Fibroblast of peridontal ligament (primary cell): ENCODE data around the gene BEX2.
"Not testable (repeated sequence)": the region's sequence is repeated elsewhere in the genome, so short reads cannot be mapped to it uniquely, and the experiment has no call there.

Experiments
- DNase-seq: peaks from one replicate; pipeline ENCODE4 v3.0.0-alpha.2; 2010; ENCODE audit errors: extremely low read depth

Gene BEX2

DNA sequence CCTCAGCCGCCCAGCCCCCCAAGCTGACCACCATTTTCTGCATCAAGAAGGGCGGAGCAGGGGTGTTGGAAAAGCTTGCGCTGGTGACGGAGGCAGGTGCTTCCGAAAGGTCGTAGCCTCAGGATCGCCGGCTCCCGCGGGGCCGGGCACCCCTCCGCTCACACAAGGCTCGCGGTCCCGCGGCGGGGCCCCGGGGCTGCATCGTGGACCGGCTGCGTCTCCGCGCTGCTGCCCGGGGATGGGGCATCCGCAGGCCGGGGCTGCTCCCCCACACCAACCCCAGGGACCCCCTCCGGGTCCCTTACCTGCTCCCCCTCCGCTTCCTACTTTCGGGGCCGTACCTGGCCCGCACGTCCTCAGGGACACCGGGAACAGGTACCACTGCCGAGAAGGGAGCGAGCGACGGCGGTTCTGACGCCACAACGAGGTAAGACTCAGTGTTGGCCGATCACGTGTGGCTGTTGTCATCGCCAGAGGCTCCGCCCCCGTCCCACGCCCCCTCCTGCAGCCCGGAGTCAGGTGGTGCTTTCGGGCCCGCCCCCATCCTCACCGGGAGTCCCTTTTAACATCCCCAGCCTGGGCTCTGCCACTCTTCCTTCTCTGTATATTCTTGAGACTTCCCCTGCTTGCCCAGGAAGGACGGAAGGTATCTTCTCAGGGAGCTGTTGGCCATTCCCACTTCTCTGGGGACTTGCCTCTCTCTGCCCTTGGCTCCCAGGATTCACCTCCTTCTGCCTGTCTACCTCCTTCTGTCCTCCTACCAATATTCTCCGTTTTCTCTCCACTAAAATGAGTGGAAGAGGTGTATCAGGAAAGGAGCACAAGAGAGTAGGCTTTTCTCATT is at the start of gene BEX2:
Gene BEX2, minus strand, starts transcription at position 436 of the 844 bp plus-strand sequence. CDS start 1,014 bp downstream, outside the sequence.
- DNase-seq, result peak; percentile 4

DNA sequence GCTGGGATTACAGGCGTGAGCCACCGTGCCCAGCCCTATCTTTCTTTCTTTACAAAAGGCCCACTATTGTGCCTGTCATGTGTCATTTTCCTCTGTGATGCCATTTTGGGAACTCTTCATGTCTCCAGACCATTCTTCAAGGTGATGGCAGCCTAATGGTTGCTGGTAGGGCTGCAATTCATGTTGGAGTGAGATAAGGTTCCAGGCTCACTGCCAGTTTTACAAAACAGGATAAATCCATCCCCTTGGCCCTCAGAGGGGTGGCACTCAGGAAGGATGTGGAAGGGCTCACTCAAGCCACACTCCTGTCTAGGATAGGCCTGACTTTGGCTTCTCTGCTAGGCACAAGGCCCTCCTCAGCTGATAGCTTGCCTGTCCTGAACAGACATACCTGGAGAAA is 49.3 kb upstream of the BEX2 start:
- DNase-seq, result no peak

DNA sequence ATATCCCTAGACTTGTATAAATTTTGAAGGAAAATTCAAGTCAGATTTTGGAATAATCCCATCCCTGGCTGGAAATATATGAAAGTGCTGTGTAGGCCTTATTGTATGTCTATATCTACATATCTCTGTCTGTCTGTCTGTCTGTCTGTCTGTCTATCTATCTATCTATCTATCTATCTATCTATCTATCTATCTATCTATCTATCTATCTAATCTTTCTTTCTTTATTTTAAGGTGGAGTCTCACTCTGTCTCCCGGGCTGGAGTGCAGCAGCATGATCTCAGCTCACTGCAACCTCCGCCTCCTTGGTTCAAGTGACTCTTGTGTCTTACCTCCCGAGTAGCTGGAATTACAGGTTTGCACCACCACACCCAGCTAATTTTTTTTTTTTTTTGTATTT is 48.8 kb upstream of the BEX2 start:
- not testable (repeated sequence) for DNase-seq

GRCh38 chrX:103357871-103358270 is 47.1 kb upstream of the BEX2 start:
- no peak for DNase-seq

- DNase-seq, result no peak
Measured at GRCh38 chrX:103356858-103357257, 46.1 kb upstream of the BEX2 start.

GRCh38 chrX:103356130-103356798 is 45.5 kb upstream of the BEX2 start, which contains the start of gene TCEAL9:
Gene TCEAL9 (plus strand): TSS chrX:103356506. CDS start chrX:103357685, 1,179 bp downstream.
- DNase-seq, result peak; percentile 87

- no peak for DNase-seq
Measured at GRCh38 chrX:103347682-103348397, 37.0 kb upstream of the BEX2 start.

- no peak for DNase-seq
Measured at GRCh38 chrX:103344606-103345005, 33.8 kb upstream of the BEX2 start.

DNA sequence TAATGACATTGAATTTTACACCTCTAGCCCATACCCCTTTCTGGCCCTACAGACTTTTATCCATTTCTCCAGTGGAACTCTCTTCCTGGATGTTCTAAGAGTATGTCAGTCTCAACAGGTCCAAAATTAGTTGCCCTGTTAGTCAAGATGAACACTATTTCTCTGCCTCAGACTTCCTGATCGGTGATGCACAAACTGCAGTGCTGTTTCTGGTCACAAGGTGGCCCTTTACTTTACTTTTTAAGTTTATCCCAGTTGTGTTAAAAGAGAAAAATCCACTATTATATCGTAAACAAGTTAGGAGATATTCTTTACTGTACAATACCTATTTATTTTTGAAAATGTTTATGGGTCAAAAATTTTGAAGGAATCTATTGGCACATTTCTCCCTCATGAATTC is 32.3 kb upstream of the BEX2 start:
- DNase-seq, result peak; percentile 72

DNA sequence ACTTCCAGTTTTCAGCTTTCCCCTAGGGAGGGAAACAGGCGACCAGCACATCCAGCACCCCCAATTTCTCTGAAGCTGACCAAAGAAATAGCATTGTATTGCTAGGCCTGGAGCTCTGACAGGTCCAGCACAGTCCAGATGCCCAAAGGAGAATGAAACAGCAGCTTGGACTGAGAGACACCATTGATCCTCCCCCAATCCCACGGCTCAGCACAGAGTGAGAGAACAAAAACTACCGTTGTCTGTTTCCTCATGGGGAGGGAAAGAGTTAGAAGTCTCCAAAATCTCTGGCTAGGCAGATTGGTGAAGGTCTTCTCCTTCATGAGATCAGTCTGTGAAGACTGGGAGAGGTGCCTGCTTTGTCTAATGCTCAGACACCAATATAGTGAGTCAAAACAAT is 27.9 kb upstream of the BEX2 start:
- no peak for DNase-seq

DNA sequence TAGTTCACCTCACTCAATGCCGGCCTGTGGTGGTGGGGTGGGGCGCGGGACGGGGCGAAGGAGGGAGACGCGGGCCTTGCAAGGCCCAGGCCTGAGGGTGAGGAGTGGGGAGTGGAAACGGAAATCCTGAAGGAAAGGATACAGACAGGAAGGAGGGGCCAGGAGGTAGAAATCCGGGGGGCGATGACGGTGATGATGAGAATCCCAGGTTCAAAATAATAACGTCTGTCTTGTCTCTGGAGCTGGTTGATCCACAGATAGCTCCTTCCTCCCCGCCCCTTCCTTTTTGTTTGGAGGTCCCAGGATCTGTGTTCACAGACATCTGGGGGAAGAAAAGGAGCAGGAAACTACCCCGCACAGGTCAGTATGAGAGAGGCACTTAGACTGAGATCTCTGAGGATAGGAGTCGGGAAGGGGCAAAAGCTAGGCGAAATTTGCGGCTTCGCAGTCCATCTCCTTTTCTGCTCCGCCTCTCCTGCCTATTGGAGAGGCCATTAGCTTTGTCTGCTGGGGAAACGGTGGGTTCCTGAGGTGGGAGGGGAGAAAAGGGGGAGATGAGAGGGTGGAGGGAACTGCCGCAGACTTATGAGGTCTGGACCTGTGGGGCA is 20.0 kb upstream of the BEX2 start:
- DNase-seq, result no peak

GRCh38 chrX:103329991-103330390 is 19.2 kb upstream of the BEX2 start, which contains the start of gene TCEAL7:
Gene TCEAL7 (plus strand): TSS chrX:103330239. CDS start chrX:103331404, 1,165 bp downstream.
- DNase-seq, result peak; percentile 47

DNA sequence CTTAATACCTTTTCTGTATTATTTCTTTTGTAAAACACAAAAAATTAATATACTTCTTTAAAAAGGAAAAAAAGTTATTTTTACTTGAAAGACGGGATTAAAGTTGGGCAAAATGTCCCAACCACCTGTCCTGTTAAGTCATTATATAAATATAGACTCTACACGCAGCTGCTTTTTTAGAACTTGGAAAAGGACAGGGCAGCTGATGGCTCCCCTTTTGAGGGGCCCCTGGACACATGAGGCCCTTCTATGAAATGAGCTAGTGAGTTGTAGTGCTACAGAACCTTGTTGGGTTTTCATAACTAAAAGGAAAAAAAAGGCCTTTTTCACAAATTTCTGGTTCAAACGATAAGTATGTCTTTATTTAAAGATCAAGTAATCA is 600 bp upstream of the BEX2 start:
- no peak for DNase-seq

GRCh38 chrX:103309860-103310554 is 783 bp downstream of the BEX2 start:
- no peak for DNase-seq

GRCh38 chrX:103305666-103306065 is 5.1 kb downstream of the BEX2 start:
- not testable (repeated sequence) for DNase-seq

DNA sequence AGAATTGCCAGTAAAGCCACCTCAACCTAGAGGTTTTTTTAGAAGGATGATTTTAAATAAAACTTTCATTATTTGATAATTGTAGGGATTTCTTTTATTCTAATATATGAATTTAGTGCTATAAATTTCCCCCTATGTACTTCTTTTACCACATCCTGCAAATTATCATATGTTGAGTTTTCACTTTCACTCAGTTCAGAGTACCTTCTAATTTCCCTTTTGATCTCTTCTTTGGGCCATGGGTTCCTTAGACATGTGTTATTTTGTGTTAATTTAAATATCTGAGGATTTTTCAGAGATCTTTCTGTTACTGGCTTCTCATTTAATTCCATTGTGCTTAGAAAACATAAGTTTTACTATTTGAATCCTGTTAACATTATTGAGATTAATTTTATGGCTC is 6.1 kb downstream of the BEX2 start:
- DNase-seq, result no peak

DNA sequence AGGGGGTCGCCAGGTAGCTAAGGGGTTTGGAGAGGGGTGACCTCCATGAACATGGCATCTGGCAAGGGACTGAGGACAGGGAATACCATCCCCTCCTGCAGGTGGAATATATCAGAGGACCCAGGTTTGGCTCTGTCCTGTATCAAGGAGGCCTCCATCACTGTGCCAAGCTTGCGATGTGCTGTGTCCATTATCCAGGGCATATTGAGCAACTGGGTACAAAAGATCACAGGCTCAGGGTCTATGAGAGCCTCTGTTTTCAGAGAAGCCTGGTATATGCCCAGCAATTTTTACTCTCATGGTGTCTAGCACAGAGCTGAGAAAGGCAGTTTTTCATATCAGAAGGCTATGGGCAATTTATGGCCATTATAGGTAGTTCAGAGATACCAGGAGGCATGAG is 17.7 kb downstream of the BEX2 start:
- DNase-seq, result no peak

- no peak for DNase-seq
Measured at GRCh38 chrX:103279624-103280023, 31.2 kb downstream of the BEX2 start.

GRCh38 chrX:103276581-103277002 is 34.2 kb downstream of the BEX2 start, which contains the start of gene TCEAL5:
Gene TCEAL5 (minus strand): TSS chrX:103276750. CDS start chrX:103274563, 2,187 bp downstream.
- DNase-seq, result no peak

DNA sequence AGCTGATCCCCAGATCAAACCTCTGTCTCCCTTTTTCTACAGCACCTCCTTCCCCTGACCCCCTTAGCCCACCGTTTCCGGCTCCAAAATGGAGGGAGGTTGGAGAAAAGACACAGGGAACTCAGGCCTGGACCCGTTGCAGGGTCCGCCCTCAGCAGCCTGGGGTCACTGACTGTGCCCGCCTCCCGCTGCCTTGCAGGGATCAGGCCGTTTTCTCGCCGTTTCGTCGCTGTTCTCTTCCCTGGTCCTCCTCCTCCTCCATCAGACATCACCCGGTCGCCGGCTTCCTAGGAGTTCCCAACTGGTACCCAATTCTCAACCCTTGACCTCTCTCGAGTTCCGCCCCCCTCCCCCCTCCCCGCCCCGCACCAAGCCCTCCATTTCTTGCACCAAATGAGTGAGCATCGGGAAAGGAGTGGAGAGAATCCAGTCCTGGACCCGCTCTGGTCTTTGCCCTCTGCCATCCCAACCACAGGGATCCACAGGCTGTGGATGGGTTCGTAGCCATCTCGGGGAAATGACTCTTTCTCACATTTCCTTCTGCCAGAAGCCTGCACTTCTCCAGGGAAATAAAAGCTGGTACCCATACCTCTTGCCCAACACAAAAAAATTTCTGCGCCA is 34.7 kb downstream of the BEX2 start:
- DNase-seq, result no peak

- DNase-seq, result no peak
Measured at GRCh38 chrX:103274284-103274683, 36.5 kb downstream of the BEX2 start.
